ENCODE results near the gene ELAVL3. TPM values are rescaled to one million over a fixed set of nuclear protein-coding genes. Genes with fewer than 3 reads are reported as not detected.
"Not testable (repeated sequence)": the region's sequence is repeated elsewhere in the genome, so short reads cannot be mapped to it uniquely, and the experiment has no call there.

The ELAVL3 gene
- total RNA-seq, 2 donors from 2014 or later, result not detected

DNA sequence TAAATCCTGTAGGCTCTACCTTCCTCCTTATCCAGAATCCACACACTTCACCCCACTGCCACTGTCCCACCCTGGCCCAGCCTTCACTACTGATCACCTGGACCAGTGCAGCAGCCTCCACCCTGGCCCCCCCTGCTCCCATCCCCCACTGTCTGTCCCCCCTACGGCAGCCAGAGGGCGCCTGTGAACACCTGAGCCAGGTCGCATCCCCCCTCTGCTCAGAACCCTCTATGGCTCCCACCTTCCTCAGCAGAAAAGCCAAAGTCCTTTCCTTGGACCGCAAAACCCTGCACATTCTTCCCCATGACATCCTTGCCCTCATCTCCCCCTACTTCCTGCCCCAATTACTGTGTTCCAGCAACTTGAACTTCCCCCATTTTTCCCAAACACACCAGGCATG is 20.6 kb downstream of the ELAVL3 start:
- Histone ChIP-seq H3K27me3 (no peaks in the 10 kb centered on the region), H3K4me1 (no peaks in the 10 kb centered on the region), H3K27ac (no peak overlapping the region), H3K36me3 (no peaks in the 10 kb centered on the region), H3K4me3 (no peak overlapping the region), H3K9me3 (no peaks in the 10 kb centered on the region)
- TF ChIP-seq, protein P1, sequence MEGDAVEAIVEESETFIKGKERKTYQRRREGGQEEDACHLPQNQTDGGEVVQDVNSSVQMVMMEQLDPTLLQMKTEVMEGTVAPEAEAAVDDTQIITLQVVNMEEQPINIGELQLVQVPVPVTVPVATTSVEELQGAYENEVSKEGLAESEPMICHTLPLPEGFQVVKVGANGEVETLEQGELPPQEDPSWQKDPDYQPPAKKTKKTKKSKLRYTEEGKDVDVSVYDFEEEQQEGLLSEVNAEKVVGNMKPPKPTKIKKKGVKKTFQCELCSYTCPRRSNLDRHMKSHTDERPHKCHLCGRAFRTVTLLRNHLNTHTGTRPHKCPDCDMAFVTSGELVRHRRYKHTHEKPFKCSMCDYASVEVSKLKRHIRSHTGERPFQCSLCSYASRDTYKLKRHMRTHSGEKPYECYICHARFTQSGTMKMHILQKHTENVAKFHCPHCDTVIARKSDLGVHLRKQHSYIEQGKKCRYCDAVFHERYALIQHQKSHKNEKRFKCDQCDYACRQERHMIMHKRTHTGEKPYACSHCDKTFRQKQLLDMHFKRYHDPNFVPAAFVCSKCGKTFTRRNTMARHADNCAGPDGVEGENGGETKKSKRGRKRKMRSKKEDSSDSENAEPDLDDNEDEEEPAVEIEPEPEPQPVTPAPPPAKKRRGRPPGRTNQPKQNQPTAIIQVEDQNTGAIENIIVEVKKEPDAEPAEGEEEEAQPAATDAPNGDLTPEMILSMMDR (IDR thresholded peaks at IDR 0.05), result no peak
- DNase-seq (ENCODE audit: low spot score), result no peak

- DNase-seq (ENCODE audit: low spot score); H3K27me3 ChIP-seq; H3K9me3 ChIP-seq; H3K4me1 ChIP-seq; H3K27ac ChIP-seq; H3K4me3 ChIP-seq; H3K36me3 ChIP-seq: not testable (repeated sequence)
Measured at GRCh38 chr19:11458912-11459311, 21.9 kb downstream of the ELAVL3 start.

DNA sequence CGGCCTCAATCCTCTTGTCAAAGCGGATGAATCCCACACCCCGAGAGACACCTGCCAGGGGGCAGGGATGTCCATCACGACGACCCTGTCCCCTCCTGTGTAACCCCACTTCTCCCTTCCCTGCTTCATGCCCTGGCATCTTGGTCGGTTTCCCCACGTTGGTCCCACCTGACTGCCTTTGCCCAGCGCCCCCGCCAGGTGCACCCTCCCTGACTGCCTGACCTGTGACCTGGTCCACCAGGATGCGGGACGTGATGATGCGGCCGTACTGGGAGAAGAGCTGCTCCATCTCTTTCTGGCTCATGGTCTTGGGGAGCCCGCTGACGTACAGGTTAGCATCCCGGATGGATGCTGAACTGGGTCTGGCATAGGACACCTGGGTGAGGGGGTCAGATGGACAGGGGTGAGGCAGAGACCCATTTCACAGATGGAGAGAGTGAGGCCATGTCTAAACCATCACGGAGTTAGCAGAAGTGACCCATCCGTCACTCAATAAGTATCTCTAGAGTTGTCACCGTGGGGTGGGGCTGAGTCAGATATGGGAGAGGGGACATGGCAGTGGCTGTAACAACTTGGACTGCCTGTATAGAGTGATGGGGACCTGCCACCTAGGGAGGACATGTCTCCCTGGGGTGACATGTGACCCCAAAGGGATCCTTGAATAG is 22.5 kb downstream of the ELAVL3 start:
- Histone ChIP-seq H3K27ac (no peak overlapping the region), H3K27me3 (no peaks in the 10 kb centered on the region), H3K9me3 (no peaks in the 10 kb centered on the region), H3K4me3 (no peak overlapping the region), H3K36me3 (no peaks in the 10 kb centered on the region), H3K4me1 (no peaks in the 10 kb centered on the region)
- no peak for DNase-seq (ENCODE audit: low spot score)
- TF ChIP-seq, protein P1 (IDR thresholded peaks at IDR 0.05), result no peak

- H3K27ac ChIP-seq, result no peak overlapping the region
- TF ChIP-seq, protein P1 (IDR thresholded peaks at IDR 0.05), result no peak
- no peak for DNase-seq (ENCODE audit: low spot score)
- H3K4me3 ChIP-seq, result no peak overlapping the region
- no peaks in the 10 kb centered on the region for H3K36me3 ChIP-seq
- H3K27me3 ChIP-seq, result no peaks in the 10 kb centered on the region
- H3K9me3 ChIP-seq, result no peaks in the 10 kb centered on the region
- no peaks in the 10 kb centered on the region for H3K4me1 ChIP-seq
Measured at GRCh38 chr19:11457831-11458230, 23.0 kb downstream of the ELAVL3 start.

GRCh38 chr19:11457115-11457514 is 23.7 kb downstream of the ELAVL3 start:
- no peak for DNase-seq (ENCODE audit: low spot score)
- Histone ChIP-seq H3K27ac (no peak overlapping the region), H3K36me3 (no peaks in the 10 kb centered on the region), H3K27me3 (no peaks in the 10 kb centered on the region), H3K9me3 (no peaks in the 10 kb centered on the region), H3K4me1 (peaks cover 0 to 2% of the 10 kb centered on the region in 2 donors), H3K4me3 (no peak overlapping the region)
- TF ChIP-seq, protein P1 (IDR thresholded peaks at IDR 0.05), result no peak

- Histone ChIP-seq H3K36me3 (no peaks in the 10 kb centered on the region), H3K9me3 (no peaks in the 10 kb centered on the region), H3K27ac (no peak overlapping the region), H3K27me3 (no peaks in the 10 kb centered on the region), H3K4me1 (peaks cover 0 to 6% of the 10 kb centered on the region in 2 donors), H3K4me3 (no peak overlapping the region)
- no peak for DNase-seq (ENCODE audit: low spot score)
- TF ChIP-seq, protein P1 (IDR thresholded peaks at IDR 0.05), result no peak
Measured at GRCh38 chr19:11456659-11457058, 24.2 kb downstream of the ELAVL3 start.

DNA sequence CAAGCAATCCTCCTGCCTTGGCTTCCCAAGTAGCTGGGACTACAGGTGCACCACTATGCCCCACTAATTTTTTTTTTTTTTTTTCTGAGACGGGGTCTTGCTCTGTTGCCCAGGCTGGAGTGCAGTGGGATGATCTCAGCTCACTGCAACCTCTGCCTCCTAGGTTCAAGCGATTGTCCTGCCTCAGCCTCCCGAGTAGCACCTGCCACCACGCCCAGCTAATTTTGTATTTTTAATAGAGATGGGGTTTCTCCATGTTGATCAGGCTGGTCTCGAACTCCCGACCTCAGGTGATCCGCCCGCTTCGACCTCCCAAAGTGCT is 25.7 kb downstream of the ELAVL3 start:
- DNase-seq (ENCODE audit: low spot score); H3K4me1 ChIP-seq; H3K4me3 ChIP-seq; H3K27ac ChIP-seq; H3K9me3 ChIP-seq; H3K36me3 ChIP-seq; H3K27me3 ChIP-seq: not testable (repeated sequence)

All from right atrium auricular region (tissue), 2 donors.